ENCODE results near the gene WDR91.
A peak's percentile ranks its signal among the peaks of the same experiment; 100 is the strongest.
"Not testable (repeated sequence)": the region's sequence is repeated elsewhere in the genome, so short reads cannot be mapped to it uniquely, and the experiment has no call there.

Gene WDR91

DNA sequence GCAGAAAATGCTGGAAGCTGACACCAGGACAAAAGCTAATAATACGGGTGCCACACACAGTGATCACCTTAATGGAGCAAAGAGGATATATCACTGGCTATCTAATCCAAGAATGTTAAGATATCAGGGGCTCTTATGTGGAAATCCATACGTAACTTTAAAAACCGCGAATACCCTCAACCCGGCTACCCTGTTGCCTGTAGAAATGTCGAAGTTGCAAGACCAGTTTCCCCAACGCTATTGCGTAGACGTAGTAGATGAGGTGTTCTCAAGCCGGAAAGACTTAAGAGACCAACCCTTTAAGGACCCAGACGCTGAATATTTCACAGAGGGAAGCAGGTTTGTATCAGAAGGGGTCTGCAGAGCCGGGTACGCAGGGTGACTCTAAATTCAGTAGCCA, 33.0 kb downstream of the WDR91 start:
- no peak for DNase-seq

DNA sequence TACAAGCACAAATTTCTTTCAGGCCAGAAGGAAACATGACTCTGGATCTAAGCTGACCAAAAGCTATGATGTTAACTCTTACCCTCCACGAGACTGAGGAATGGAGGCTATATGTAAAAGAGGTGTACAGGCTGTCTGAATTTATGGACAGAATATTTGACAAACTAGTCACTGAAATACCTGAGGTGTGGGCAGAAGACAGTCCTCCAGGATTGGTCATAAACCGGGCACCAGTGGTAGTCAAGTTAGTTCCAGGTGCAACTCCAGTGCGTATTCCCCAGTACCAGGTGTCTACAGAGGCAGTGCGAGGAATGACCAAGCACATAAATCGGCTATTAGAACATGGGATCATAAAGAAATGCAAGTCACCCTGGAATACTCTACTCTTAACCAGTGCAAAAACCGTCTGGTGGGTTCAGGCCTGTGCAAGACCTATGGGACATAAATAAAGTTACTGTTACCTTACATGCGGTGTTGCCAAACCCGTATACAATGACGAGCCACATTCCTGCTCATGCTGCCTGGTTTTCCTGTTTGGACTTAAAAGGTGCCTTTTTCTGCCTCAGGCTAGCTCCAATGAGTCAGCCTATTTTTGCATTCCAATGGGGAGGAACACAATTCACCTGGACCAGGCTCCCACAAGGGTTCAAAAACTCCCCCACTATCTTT, 34.2 kb downstream of the WDR91 start:
- no peak for DNase-seq

DNA sequence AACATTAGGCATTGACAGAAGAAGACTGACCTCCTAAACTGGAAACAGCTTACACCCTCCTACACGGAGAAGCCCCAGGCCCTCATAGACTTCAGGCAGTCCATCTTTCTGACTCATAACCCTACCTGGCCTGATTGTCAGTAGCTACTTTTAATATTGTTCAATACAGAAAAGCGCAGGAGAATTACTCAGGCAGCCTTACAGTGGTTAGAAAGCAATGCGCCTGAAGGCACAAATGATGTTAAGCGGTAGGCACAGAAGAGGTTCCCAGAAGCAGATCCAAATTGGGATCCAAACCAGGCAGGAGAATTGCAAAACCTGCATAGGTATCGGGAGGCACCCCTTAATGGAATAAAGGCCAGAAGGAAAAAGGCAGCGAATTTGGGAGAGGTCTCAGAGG, 35.4 kb downstream of the WDR91 start:
- no peak for DNase-seq

DNA sequence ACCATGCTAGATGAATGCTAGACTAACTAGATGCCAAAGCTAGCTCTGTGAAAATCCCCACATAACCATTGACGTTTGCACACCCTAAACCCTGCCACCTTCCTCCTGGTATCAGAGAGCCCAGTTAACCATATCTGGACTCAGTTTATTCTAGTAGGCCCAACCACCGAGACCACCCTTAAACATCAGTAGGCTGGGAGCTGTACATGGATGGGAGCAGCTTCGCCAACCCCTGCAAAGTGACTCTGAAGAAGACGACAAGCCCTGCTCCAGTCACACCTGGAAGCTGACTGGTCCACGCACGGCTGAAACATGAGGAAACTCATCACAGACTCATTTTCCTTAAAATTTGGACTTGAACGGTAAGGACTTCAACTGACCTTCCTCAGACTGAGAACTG, 36.4 kb downstream of the WDR91 start:
- DNase-seq, result no peak

DNA sequence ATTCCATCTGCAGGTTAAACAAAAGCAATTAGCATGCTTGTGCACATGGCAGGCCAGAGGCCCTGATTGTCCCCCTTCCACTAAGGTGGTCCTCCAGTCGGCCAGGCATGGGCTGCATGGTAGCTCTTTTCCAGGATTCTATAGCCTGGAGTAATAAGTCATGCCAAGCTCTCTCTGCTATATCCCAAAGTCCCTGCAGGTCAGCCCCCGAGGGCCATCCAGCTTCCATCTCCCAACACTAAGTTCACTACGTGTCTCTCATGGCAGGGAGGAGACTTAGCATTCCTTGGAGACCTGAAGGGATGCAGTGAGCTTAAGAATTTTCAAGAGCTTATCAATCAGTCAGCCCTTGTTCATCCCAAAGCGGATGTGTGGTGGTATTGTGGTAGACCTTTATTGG, 37.4 kb downstream of the WDR91 start:
- not testable (repeated sequence) for DNase-seq

DNA sequence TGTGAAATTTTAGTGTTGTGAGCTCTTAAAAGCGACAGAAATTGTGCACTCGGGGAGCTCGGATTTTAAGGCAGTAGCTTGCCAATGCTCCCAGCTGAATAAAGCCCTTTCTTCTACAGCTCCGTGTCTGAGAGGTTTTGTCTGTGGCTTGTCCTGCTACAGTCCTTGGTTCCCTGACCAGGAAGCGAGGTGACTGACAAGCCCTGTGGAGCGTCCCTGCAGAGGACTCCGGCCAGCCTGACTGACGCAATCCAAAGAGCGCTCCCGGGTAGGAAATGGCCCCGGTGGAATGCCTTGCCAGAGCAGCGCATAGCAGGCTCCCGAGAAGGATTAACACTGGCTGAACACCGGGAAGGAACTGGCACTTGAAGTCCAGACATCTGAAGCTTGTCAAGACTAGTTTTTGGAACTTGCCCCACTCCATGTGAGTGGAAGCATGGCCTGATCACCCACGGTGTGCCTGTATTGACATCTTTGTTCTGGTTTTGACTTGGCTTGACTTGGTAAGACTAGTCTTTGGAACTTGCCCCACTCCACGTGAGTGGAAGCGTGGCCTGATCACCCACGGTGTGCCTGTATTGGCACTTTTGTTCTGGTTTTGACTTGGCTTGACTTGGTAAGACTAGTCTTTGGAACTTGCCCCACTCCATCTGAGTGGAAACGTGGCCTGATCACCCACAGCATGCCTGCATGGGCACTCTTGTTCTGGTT, 39.6 kb downstream of the WDR91 start:
- not testable (repeated sequence) for DNase-seq

DNA sequence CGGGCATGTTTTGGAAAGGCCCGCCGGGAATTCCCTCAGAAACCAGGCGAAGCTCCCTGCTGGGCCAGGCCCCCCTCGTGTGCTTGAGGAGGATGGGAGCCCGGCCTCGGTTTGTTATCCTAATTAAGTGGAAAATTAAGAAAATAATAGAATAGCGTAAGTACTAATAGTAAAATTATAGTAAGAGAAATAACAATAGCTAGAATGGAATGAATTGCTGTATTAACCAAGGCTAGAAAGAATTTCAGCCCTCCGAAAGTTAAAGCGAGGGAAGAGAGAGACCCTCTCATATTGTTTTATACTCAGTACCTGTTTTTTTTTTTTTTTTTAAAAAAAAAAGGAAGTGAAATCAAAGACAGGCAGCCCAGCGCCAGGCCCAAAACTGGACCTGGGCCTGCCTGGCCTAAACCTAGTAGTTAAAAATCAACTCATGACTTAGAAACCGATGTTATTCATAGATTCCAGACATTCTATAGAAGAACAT, 40.3 kb downstream of the WDR91 start:
- DNase-seq, result not testable (repeated sequence)

DNA sequence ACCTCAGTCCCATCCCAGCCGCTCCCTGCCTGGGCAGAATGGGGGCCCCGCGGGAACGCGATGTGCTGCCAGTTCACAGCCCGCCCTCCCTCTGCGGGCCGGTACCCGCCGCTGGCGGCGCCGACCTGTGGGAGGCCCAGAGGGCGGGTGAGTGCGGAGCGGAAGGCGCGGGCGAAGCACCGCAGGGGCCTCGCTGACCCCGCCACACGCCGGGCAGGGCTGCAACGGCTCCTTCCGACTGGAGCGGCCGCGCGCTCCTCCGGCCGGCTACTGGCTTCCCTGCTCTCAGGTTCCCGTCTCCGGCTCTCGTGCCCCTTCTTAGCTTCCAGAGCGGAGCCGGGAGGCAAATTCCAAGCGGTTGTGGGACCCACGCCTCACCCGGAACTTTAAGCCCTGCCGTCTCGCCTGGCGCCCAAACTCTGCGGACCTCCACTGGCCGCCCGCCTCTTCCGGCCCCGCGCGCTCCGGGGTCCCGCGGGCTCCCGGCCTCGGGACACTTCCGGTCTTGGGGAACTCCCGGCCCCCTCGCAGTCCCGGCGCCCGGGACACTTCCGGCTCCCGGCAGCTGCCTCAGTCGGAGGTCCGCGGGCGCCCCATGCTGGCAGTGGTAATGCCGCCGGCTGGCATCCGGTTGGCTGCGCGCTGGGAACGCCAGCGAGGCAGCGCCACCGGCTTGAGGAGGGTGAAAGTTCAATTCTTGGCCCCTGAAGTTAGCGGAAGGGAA, 40.9 kb downstream of the WDR91 start, which contains the start of gene CYREN:
Gene CYREN, minus strand, starts transcription at position 434 of the 724 bp plus-strand sequence. CDS start 1,785 bp downstream, outside the sequence.
- peak; percentile 91 for DNase-seq

DNA sequence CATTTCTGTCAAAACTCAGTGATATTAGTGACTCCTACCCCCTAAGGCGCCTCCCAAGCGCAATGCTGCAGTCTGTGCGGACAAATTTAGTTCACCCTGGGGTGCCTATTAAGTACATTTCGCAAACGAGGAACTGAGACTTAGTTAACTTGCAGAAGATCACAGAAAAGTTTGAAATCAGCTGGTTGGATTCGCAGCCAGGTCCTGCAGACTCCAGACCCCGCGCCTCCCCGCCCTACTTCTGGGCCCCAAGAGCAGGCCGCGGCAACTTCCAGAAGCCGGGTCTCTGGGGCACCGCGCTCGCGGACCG, 41.4 kb downstream of the WDR91 start:
- DNase-seq, result no peak

DNA sequence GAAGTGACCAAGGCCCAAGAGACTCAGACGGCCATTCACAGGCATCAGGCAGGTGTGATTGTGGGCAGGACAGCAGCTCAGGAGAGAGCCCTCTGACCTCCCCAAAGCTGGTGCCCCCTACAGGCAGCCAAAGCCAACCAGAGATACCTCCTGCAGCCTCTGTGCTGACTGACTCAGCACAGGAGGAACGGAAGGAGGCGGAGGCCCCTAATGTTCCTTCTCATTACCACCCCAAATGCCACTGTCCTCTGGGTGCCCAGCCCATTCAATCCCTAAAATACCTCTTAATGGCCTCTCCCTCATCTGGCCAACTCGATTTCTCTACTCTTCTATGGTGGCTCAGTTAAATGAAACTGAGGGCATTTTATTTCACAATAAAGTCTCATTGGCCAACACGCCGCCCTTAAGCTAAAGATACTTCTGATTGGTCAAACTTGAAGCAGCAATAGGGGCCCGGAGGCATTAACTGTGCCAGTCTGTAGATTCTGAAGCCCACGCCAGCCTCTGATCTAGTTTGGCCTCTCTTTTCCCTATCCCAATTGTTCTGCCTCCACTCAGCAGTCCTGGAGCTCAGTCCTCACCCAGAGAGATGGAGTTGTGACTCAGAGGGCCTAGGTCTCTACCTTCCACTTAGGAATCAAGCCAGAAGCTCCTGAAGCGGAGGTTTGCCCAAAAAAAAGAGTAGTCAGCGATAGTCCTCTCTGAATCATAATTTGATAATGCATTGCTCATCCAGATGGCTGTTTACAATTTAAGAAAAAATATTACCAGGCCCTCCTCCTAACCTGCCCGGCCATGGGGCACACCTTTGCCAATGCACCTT, 42.0 kb downstream of the WDR91 start:
- peak; percentile 34 for DNase-seq

DNA sequence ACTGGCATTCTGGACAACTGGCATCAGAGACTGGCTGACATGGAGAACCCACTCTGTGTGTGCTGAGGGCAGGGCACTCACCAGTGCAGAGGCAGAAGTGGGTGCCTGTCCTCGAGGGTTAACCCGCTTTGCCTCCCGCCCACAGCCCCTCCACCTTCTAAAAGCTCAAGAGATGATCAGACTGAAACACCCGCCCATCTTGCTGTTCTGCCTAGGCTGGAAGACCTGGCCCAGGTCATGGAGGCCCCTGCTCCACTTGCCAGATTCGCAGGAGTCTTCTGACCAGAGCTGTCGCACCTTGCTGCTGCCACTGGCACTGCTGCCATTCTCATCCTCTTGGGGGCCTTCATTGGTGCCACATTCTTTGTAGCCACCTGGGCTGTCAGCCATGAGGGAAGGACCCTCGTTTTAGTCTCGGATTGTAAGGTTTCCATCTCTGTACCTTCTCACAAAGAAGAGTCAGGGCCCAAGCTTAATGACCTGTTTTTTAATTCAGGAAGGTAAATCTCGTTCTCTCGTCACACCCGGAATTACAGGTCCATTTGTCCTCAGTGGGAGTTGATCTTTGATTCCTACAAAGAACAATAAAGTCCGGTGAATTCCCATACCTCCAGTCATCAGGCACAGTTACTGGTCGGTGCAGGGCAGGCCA, 42.7 kb downstream of the WDR91 start:
- DNase-seq, result no peak

DNA sequence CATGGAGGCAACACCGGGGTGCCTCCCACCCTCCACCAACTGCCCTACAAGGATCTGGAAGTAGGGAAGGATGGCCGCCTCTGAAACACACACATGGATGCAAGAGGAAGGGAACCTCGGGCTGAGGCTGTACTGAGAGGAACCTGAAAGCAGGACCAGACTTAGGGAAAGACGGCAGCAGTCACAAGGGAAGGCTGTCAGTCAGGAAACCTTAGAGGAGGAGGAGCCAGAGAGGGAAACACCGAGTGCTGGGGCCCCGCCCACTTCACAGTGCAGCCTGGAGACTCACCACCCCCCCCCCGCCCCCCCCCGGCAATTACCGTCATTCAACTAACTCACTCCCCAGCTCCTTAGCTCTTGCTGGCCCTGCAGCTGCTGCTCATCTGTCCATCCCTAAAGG, 43.3 kb downstream of the WDR91 start:
- no peak for DNase-seq

DNA sequence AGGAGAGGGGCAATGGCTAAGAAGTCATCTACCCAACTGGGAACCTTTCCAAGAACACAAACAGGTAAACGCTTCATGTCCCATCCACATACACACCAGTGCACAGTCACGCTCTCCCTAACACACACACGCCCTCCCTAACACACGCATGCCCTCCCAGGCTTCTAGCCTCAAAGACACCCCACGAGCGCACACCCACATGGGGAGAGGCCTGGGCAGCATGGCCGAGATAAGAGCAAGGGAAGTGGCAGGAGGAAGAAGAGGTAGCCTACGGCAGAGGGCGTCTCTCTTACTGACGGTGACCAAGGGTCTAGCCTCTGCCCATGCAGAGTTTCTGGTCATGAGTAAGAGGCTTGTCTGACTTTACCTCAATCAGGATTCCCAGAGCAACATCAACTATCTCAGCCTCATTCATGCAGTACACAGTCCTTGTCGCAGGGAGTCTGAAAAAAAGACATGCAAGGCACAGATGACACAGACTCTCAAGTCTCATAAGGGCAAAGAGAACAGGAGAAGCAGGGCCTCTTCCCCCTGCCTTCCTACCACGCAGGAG, 43.9 kb downstream of the WDR91 start:
- DNase-seq, result no peak

DNA sequence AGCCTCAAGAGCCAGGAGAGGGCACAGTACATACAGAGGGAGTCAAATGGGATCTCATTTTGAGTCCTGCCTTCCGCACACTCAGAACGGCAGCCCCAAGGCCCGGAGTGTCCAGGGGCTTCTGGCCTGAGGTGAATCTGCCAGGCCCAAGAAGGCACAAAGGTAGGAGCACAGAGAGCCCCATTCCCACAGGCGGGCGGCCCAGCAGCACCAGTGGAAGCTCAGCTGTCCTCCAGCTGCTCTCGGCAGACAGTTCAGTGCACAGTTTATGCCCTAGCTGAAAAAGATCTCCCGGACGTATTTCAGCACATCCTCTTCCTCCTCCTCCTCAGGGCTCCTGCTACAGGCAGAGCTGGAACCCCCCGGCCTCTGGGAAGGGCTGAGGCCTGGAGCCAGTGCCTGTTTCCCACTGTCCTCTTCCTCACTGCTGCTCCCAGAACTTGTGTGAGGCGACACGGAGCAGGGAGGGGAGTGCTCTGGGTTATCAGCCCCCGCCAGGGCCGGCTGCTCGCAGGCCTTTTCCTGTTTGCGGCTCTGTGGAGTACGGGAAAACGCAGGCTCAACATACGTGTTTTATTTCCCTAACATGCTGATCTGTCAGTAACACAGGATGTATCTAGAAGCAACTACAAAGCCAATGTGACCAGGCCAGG, 44.9 kb downstream of the WDR91 start:
- DNase-seq, result no peak

DNA sequence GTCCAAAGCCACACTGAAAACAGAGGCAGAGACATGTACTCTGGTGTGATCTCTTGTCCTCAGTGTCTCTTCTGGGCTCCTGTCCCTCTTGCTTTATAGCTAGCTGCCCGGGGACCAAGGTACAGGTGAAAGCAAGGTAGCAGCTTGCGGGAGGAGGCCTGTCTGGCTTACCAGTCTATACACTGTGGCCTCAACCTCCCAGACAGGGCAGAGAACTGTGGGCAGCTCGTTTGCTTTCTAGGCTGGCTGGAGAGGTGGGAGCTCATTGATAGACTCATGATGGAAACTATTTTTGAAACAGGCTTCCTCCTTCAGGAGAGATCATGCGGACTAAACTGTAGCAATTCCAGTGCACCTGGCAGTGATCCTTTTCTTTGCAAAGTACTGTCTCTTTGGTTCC, 45.5 kb downstream of the WDR91 start:
- DNase-seq, result no peak

DNA sequence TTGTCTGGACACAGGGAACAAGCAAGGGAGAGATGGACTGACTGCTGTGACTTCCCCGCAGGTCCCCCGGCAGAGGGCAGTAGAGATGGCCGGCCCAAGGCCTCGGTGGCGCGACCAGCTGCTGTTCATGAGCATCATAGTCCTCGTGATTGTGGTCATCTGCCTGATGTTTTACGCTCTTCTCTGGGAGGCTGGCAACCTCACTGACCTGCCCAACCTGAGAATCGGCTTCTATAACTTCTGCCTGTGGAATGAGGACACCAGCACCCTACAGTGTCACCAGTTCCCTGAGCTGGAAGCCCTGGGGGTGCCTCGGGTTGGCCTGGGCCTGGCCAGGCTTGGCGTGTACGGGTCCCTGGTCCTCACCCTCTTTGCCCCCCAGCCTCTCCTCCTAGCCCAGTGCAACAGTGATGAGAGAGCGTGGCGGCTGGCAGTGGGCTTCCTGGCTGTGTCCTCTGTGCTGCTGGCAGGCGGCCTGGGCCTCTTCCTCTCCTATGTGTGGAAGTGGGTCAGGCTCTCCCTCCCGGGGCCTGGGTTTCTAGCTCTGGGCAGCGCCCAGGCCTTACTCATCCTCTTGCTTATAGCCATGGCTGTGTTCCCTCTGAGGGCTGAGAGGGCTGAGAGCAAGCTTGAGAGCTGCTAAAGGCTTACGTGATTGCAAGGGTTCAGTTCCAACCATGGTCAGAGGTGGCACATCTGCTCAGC, 46.8 kb downstream of the WDR91 start:
- no peak for DNase-seq

DNA sequence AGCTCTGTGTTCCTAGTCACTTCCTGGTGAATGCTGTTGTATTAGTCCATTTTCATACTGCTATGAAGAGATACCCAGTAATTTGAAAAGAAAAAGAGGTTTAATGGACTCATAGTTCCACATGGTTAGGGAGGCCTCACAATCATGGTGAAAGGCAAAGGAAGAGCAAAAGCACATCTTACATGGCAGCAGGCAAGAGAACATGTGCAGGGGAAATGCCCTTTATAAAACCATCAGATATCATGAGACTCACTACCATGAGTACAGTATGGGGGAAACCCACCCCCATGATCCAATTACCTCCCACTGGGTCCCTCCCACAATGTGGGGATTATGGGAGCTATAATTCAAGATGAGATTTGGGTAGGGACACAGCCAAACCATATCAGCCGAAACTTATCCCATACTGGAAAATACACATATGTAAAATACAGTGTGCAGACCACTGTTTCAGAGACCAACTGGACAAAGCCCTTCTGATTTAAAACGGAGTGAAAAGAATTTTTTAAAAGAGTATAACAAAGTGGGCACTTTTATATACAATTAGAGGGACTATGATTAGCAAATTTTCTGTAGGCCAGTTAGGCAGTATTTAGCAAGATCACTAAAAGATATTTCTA, 48.8 kb downstream of the WDR91 start:
- DNase-seq, result no peak

DNA sequence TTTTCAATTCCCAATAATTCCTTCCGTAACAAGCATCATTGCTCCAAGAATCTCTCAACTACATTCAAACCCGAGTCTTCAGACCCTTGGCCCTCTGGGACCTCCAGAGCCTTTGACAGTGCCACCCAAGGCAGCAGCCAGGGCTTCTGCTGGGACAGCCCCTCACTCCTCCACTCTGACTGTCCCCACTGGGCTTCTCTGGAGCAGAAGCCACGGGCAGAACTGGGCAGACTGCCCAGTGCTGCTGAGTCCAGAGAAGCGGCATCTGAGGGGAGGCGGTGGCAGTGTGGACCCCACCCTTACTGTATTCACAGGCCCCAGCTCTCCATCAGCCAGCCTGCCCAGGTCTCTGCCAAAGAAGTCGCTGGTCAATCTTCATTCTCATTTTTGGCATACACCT, 49.7 kb downstream of the WDR91 start:
- DNase-seq, result no peak

DNA sequence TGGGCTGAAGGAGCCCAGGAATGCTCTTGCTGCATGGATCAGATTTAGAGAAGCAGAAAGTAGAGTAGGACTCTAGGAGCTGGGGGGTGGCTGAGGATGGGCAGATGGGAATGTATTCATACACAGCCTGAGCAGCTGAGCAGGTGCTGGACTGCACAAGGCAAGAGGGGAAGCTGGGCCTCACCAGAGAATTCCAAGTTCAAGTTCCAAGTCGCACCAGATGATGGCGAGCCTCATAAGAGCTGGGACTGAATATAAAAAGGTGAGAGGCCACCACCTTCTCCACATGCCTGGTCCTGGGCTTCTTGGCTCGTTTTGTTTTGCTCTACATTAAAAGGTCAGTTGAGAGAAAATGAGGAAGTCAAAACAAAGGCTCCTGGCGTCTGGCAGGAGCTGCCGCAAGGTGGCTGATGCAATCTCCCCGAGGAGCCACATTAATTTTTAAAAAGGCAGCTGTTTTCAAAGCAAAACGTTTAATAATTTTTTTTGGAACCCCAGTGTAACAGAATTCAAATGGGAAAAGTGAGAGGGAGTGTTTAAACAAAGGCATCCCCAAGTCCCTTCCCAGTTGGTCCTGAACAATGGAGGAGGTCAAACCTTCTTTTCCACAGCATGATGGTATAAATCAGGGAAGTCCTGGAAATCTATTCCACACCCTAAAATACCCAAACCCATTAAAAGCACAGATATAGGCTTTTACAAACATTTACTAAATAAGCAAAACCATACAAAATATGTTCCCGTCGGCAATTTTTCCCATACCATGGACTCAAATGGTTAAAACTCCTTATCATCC, 50.3 kb downstream of the WDR91 start:
- no peak for DNase-seq

All from GDM1 (cell line).